HG02938 (cell line): Measurements from ENCODE around the gene AXDND1.

ENCODE experiments used
- ATAC-seq: cut with Tn5 transposase; IDR thresholded peaks from one replicate; pipeline ENCODE4 v1.9.1; 2021; ENCODE audit warnings: mild to moderate bottlenecking, moderate library complexity; ENCODE audit not compliant: unreplicated experiment

AXDND1 gene, protein sequence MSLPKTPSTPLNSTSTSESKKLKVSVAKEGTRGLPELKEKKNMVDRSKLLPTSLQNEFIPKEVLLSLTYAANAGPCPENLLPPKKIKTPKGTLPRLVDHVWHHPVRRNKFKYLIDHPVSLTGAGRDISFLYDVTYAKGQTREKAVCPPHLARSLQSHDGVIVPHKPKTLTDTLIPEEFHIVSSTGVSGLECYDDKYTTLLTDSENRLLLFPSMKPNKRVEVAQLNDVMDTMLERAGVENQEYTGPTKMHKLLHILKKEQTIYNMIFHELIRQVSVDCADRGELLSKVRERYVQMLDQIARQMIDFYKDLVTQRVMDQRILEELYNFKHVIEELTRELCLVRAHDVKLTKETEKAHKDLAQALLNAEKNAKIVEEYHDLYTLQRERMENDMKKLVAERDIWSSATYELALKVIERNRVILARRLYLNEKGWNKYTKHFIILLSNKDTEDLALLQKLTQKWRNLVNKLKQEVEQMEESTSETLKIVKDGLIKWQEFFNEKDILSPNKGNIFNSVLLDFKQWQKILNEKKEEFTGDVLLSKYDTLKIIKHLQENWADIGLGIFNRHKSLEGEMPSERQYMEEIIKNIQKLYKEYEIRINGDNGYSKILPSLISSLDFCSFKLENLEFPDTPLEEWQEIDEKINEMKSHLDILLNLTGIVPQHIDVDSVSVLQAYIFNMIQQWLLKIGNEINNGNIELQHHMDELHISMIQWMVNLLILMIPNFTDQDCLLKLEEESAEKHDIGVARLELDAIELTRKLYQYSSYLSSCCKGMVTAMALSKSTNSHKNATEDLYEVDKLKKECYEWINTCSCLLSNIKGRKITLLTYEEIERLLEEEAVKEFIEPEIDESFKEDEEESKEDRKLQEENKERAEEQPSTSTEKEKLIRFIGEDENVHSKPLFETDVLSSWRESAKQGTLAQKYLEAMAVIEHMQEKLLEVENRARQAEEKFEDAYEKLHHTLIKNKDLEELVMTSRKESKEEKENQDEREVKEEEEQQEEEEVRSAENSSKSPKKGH

GRCh38 chr1:179365342-179366092 lies at the start of gene AXDND1:
TSS of gene AXDND1 (plus strand) at chr1:179365971. CDS start at chr1:179366510, 539 bp downstream.
- ATAC-seq = peak; percentile 96

DNA sequence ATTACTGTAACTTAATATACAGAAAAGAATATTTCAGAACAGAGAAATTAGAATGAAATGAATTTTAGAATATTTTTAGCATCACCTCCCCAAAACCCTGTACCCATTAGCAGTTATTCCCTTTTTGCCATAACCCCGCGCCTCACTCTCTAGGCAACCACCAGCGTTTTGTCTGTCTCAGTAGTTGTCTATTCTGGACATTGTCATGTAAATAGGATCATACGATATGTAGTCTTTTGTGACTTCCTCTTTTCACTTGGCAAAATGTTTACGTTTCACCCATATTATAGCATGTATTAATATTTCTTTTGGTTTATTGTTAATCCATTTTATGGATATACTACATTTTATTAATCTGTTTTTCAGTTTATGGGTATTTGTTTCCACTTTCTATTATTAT lies 47.3 kb upstream of the AXDND1 start:
- ATAC-seq = no peak

- ATAC-seq = no peak
Observed at GRCh38 chr1:179321533-179322216, 44.1 kb upstream of the AXDND1 start.

GRCh38 chr1:179322557-179322956 lies 43.2 kb upstream of the AXDND1 start:
- ATAC-seq = no peak

DNA sequence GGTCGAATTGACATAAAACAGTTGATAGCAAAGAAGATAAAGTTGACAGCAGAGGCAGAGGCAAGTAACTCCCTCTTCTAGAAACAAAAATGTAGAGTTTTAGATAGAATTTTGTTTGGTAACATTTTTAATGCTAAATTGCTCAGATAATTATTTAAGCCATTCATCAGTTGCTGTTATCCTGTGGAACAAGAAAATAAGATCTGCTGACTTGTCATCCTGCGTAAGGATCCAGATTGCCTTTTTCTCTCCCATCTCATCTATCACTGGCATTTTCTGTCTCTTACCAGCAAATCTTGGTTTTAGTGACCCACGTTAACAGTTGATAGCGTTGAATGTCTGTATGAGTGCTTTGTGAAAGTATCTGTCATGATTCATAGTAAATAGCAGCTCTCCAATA lies 42.3 kb upstream of the AXDND1 start:
- ATAC-seq = no peak

DNA sequence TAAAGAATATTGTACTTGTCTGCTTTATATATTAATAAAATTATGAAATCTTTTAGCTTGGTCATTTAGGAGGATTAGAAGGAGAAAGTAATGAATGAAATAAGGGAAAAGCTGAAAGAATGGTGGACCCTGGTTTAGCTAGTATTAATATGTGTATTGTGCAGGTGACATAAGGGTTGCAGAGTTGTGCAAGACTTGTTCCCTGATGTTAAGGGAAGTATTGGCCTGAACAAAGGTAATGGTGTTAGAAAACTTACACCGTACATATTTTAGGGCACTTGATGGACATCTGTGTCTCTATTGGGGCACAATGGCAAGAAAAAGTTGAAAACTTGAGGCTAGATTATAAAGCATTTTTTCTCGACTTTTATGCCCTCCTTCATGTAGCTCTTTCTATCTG lies 39.9 kb upstream of the AXDND1 start:
- no peak for ATAC-seq

DNA sequence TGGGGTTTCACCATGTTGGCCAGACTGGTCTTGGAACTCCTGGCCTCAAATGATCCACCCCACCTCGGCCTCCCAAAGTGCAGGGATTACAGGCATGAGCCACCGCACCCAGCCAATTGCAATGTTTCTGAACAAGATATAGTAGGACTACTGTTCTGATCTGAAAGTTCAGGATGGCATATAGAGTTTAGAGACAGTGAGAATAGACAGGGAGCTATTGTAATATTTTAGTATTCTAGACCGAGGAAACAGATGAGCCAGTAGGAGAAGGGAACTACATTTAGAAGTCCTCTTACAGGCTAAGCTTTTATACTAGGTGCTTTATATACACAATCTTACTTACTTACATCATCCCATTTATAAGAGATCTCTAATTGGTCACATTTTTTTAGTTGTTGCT lies 39.0 kb upstream of the AXDND1 start:
- ATAC-seq = no peak

- no peak for ATAC-seq
Observed at GRCh38 chr1:179327196-179327595, 38.6 kb upstream of the AXDND1 start.

- ATAC-seq = no peak
Observed at GRCh38 chr1:179327679-179328078, 38.1 kb upstream of the AXDND1 start.

DNA sequence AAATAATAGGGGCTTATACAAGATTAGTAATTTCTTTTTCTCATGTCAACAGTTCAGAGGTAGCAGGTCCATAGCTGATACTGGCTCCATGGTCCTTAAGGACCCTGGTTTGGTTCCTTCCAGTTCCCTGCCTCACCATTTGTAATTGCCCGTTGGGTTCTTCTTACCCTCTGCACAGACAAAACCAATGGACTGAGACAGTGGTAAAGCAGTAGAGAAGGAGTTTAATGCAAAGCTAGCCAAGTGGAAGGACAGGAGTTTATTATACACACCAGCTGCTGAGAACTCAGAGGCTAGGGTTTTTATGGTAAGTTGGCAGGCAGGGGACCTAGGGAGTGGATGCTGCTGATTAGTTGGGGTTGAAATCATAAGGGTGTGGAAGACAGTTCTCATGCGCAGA lies 35.9 kb upstream of the AXDND1 start:
- no peak for ATAC-seq

- ATAC-seq = no peak
Observed at GRCh38 chr1:179334440-179334839, 31.3 kb upstream of the AXDND1 start.

GRCh38 chr1:179337288-179337687 lies 28.5 kb upstream of the AXDND1 start:
- ATAC-seq = no peak

DNA sequence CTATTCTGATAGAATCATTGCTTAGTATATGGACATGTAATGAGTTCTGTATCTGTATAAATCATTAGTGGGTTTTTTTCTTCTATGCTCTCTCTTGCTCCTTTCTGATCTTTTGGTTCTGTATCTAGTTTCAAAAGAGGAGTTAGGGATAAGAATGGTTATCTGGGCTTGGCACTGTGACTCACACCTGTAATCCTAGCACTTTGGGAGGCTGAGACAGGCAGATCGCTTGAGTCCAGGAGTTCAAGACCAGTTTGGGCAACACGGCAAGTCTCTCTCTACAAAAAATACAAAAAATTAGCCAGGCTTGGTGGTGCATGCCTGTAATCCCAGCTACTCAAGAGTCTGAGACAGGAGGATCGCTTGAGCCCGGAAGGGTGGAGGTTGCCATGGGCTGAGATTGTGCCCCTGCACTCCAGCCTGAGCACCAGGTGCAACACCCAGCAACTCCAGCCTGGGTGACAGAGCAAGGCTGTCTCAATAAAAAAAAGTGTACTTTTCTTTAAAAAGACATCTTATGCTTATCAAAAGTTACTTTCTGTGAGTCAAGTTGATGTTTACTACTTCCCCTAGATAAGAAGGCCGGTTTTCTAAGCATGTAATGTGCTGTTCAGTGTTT lies 27.7 kb upstream of the AXDND1 start:
- no peak for ATAC-seq

DNA sequence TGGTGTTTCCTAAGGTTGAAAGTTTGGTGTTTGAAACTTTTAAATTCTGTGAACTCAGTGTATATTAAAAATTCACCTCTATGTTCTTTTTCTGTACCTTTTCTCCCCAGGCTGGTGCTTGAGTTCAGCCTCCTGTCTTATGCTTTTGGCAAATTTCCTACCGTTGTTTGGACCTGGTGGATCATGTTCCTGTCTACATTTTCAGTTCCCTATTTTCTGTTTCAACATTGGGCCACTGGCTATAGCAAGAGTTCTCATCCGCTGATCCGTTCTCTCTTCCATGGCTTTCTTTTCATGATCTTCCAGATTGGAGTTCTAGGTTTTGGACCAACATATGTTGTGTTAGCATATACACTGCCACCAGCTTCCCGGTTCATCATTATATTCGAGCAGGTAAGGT lies 24.9 kb upstream of the AXDND1 start:
- ATAC-seq = no peak

DNA sequence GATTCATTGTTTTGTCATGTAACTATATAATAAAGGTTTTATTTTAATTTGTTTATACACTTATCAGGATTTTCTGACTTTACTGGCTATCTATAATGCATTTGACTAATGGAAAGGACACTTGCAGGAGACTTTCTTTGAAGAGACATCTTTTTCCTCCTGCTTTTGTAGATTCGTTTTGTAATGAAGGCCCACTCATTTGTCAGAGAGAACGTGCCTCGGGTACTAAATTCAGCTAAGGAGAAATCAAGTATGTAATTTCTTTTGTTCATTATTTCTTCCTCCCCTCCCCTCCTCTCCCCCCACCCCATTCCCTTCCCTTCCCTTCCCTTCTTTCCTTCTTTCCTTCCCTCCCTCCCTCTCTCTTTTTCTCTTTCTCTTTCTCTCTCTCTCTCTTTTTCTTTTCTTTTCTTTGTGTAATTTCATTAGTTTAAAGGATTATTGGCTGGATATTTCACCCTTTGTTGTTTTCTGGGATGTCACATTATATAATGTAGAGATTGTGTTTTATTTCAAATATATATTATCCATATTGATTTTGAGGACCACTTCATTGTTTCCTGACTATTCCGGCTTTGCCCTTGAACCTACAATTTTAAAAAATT lies 23.7 kb upstream of the AXDND1 start:
- no peak for ATAC-seq

DNA sequence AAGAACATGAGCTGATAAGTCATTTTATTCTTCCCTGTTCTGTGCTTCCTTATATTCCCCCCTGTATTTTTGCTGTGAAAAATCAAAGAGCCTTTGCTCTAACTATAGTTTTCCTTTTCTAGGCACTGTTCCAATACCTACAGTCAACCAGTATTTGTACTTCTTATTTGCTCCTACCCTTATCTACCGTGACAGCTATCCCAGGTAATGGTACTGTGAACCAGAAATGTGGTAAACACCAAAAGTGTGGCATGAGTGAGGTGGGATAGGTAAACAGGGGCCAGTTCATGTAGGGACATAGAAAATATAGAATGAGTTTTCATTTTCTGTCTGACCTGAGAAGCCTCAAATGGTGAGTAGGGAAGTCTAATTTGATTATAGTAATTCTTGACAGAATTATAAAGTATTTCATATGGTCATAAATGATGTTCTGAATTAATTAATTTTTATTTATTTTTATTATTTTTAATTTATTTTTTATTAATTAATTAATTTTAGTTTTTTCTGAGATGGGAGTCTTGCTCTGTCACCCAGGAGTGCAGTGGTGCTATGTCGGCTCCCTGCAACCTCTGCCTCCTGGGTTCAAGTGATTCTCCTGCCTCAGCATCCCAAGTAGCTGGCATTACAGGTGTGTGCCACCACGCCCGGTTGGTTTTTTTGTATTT lies 22.9 kb upstream of the AXDND1 start:
- no peak for ATAC-seq

- ATAC-seq = no peak
Observed at GRCh38 chr1:179351281-179351680, 14.5 kb upstream of the AXDND1 start.

GRCh38 chr1:179352236-179352635 lies 13.5 kb upstream of the AXDND1 start:
- ATAC-seq = no peak

DNA sequence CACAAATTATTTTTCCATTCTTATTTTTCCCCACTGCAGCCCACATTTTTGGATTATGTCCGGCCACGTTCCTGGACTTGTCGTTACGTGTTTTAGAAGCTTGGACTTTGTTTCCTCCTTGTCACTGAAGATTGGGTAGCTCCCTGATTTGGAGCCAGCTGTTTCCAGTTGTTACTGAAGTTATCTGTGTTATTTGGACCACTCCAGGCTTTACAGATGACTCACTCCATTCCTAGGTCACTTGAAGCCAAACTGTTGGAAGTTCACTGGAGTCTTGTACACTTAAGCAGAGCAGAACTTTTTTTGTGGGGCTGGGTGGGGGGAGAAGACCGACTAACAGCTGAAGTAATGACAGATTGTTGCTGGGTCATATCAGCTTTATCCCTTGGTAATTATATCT lies 12.2 kb upstream of the AXDND1 start:
- no peak for ATAC-seq
